GM21786 (cell line): Measurements from ENCODE around the gene PDZRN4.

Experiments used
- ATAC-seq: cut with Tn5 transposase; IDR thresholded peaks from one replicate; pipeline ENCODE4 v1.9.1; 2021; ENCODE audit not compliant: unreplicated experiment

The PDZRN4 gene

DNA sequence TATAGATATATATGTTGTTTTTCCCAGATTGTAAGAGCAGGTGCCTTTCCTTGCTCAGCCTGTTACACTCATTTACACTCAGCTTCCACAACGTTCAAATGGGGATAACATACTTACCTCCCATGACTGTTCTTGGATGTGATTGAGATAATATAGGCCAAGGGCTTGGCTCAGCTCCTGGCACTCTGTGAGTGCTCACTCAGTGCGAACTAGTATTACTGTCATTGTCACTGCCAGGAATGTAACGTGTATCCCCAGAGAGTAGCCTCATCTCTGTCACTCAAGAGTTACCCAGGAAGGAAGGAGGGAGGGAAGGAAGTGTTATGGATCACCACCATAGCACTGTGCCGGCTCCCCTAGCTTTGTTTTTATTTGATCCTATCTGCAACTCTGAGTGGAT lies 307.9 kb downstream of the PDZRN4 start:
- no peak for ATAC-seq

DNA sequence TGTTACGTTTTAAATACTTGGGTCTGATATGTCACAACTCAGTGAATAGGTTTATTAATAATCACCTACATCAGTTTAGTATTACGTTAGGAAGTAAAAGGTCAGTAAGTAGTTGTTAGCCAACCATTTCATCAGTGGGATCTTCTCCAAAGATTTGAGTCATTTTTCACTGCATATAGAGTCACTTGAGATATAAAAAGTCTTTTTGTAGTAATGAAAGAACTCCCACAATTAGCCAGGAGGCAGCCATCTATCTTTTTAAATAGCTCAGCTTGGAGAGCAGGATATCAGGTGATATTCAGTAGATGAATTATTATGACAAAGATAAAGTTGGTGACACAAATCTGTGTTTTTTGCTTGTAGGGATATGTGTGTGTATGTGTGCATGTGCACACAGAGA lies 309.3 kb downstream of the PDZRN4 start:
- no peak for ATAC-seq

DNA sequence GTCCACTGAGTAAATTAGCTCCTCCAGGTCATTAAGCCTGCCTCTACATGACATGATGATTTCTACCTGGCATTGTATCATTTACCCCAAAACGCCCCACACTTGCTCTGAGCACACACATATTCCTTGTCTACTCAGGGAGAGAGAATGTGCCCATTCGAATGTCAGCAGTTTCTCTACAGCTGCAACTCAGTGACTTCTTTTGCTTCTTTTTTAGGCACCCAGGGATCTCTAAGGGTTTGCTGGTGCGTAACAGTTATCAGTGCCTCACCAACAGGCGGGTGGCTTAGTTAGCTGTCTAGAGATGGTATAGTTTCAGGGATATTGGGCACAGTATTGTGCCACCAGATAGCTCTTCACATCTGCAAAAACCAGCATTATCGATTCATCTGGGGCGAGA lies 316.9 kb downstream of the PDZRN4 start:
- no peak for ATAC-seq

DNA sequence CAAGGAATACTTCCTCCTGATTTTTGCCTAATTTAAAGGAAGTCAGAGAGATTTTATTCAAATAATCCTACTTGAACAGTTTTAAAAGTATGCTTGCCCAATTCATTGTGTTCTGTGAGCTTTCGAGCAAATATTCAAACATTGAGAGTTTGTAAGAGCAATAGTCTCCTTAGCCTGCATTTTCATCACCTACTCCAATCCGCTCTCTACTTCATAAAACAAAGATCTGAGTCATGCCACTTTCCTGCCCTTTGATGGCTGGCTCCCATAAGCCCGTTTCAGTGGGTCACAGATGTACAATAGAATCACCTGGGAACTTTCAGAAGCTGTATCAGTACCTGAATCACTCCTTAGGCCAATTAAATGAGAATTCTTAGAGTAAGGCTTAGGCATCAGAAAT lies 319.2 kb downstream of the PDZRN4 start:
- no peak for ATAC-seq

DNA sequence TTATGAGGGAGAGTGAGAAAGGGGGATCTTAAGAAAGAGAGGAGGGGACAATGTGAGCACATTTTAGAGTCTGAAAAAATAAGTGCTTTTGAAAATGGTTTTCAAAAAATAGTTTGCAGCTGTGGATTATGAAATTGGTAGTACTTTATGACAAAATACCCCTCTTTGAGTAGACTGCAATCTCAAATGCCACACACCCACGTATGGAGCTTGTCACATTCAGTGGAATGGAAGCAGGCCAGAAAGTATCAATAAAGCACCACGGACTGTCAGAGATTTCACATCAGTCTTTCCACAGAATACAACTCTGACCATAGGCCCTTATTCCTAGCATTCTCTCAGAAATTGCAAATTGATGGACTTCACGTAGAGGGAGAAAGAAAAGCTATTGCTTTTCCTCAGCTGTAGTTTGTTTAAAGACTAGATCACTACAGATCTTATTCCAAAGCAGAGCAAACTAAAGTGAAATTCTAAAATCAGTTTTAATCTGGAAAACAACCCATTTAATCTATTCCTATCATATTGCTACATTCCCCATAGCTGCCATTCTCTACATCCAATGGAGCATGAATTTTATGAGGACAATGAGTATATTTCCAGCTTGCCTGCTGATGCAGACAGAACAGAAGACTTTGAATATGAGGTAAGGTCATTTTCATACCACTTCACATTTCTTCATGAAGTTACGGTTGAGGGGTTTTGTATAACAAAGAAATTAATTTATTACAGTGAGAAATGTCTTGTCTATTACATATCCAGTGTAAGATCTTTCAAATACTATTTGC lies 321.3 kb downstream of the PDZRN4 start:
- ATAC-seq, result no peak

DNA sequence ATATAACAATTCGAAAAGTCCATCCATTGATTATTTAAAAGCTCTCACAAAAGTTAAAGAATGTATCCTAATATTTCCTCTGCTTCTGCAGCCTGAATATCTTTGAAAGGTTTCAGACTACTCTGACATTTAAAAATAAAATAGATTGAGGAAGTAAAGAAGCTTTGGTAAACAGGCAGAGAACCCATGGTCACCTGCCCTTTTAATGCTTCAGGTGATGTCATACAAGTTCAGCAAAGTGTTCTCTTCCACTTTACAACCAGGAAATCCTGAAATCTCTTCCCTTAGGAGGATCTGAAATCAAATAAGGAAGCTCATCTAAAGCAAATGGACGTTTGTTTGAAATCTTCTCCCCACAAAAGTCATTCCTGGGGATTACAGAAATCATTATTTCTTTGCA lies 322.4 kb downstream of the PDZRN4 start:
- no peak for ATAC-seq

DNA sequence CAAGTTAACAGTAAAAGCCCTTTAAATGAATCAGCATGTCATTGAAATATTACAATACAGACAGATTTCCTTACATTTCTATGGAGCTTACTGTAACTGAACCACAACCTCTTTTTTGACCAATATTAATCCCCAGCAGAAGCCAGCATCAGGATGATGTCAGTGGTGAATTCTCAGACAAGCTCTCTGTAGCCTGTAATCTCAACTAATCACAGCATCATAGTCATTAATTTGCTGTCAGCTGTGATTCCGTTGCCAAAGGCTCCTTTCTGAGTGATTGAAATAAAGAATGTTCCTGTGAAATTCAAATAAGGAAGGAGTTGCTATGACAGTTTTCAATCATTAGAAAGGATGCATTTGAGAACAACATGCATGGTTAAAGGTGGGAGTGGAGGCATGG lies 323.1 kb downstream of the PDZRN4 start:
- ATAC-seq, result no peak

DNA sequence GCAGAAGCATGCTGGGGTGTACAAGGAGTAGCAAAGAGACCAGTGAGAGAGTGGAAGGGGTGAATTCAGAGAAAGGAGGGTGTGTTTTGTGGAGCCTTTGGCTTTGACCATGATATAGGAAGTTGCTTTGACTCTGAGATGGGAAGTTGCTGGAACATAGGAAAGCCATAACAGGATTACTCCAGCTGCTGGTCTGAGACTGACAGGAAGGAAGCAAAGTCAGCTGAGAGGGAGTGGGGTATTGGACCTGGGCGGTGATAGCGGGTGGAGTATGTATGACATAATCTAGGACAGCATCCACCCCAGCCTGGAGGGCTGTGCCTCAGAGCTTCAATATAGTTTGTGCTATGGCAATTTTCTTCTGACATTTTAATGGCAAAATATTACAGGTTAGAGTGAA lies 324.4 kb downstream of the PDZRN4 start:
- ATAC-seq, result no peak

DNA sequence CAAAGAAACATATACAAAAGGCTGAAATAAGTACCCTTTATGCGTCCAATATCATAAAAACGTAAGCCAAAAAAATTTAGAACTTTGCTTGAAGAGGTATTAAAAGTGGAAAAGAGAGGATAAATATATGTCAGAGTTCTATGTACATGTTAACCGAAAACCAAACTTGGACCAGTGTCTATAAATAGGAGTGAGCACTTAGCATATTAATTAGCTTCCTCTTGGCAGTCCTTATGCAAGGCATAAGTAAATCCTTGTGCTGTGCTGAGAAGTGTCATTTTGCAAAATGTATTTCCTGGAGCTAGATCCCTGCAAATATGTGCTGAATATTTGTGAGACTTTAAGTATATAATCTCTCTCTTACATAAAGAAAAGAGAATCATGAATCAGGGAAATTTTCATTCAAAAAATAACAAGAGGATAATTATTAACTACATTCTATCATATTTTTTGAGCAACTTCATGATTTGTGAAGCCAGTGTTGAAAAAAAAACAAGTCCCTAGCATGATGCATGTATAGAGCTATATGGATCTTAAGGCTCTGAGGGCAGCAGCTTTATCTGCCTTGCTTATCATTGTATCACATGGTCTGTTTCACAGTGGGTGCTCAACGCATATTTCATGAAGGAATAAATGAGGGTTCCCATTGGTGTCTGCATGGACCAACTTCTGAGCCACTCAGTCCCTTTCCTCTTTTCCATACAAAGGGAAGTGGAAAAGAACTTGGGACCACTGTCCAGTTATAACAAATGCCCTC lies 326.1 kb downstream of the PDZRN4 start:
- ATAC-seq, result no peak

DNA sequence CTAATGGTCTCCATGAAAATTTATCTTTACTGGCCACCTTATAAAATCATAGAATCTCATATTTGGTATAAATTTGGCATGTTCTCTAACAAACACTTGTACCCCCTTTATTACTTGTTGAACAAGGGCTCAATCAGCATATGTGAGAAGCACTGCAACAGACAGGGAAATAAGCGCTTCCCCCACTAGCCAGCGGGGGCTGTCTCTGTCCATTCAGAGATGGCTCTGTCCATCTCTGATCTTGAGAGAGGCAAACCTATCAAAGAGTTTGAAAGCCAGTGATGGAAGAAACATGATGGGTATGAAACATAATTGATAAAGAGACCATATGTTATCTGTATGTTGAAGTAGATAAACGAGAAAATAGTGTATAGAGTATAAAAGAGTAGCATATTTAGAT lies 326.8 kb downstream of the PDZRN4 start:
- ATAC-seq, result no peak

DNA sequence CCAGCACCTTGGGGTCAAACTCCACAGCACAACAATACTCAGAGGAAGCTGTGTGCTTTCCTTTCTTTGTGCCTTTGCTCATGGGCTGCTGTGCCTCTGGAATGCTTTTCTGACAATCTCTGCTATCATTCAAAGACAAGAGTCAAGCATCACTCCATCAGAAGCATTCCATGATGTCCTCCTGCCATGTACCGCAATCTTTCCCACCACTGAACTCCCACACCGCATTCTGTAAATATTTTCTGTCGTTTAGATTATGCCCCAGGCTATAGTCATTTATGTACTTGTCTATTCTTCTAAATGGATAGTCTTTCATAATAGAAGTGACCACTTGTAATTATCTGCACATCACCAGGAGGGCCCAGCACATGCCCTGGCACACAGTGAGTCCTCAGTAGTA lies 327.8 kb downstream of the PDZRN4 start:
- no peak for ATAC-seq

DNA sequence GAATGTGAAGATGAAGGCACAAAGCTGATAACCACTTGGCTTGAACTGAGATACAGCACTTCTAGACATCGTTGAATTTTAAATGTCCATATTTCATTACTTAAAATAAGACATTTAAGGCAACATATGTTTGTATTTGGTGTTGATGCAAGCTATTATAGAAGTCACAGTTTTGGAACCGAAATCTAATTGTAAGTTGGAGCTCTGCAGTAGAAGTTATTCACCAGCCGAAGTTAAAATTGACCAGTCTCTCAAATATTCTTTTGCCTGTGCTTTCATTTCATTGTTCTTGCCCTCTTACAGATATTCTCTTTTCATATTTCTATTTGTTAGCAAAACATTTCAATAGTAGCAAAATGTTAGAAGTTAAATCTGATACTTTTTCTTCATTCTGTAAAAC lies 332.7 kb downstream of the PDZRN4 start:
- no peak for ATAC-seq

DNA sequence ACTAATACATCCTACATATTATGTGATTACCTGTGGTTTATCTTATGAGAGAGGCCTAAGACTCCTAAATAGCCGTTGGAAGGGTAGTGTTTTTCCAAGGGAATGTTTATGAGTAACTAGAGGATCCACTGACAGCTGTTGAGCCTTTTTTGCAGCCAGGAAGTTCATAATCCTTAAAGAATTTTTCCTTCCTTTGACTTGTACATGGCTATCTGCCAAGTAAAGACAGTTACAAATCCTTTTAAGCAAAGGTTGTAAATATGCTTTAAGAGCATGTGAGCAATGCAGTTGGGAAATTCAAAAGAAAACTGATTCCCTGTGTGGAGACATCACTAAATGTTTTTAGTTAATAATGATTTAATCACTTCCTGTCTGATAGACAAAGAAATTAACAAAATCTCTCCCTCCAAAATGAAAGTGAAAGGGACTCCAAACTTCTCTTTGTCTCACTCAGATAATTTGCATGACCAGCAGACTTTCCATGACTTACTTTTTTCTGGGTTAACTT lies 333.8 kb downstream of the PDZRN4 start:
- peak; percentile 78 for ATAC-seq

DNA sequence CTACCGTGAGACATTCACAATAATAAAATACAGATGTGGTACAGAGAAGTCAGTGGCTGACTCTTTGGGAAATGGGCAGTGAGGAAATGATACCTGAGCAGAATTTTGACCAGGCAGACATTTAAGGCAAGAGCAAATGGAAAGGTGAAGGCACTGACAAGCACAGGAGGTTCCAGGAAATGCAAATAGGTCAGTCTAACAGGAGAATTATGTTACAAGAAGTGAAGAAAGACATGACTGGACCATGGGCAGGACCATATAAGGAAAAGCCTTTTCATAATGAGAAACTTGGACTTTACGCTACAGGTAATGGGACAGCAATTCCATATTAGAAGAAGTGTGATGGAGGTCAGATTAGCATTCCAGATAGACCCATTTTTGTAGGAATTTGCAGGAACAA lies 338.9 kb downstream of the PDZRN4 start:
- ATAC-seq, result no peak

DNA sequence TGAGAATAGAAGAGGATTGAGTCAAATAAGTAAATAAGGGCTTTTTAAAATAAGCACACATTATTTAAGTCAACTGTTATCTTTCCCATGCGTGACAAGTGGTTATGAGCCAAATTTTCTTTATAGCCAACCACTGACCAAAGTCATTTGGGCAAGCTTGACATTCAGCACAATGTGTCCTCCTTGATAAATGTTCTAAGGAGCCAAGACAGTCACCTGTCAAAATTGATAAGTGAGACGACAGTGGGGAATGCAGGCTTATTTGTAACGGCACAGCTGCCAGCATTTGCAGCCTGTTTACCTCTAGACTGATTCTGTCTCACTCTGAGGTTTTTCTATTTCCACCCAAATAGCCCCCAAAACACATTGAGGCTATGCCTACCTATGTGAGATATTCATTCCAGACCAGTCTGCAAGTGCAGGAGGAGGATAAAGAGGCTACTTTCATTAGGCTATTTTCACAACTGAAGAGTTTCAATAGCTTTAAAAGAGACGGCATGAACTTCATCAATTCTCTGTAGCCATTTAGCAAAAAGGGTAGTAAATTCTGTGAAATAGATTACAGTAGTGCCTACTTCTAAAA lies 339.5 kb downstream of the PDZRN4 start:
- ATAC-seq, result no peak

DNA sequence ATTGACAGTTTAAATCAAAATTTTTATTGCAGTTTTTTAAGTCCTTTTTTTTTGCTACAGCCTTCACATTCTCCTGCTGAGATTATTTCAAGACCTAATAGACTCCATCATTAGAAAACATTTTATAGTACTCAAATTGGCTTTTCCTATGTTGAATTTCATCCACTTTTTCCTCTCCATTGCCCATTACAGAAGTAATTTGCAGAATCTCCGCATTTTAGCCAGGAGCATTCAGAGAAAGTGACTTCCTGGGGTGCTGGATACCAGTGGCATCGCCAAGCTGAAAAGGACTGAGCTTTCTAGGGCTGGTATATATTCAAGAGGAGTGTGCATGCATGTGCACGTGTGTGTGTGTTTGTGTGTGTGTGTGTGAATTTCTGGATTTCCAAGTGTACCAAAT lies 340.8 kb downstream of the PDZRN4 start:
- no peak for ATAC-seq

DNA sequence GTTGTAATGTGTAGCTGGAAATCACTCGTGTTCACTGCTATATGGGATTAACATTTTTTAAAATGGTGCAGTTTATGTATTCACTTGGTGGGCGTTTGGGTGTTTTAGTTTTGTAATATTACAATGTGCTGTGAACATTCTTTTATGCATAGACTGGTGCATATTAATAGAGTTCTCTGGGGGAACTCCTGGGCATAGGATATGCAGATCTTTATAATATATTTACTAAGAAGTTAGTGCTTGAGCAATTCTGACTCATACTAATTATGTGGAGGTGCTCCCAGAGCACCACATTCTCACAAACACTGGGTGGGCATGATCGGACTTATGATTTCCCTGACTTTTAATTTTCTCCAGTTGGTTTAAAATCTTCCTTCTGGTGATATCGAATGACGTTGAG lies 342.3 kb downstream of the PDZRN4 start:
- ATAC-seq, result no peak

DNA sequence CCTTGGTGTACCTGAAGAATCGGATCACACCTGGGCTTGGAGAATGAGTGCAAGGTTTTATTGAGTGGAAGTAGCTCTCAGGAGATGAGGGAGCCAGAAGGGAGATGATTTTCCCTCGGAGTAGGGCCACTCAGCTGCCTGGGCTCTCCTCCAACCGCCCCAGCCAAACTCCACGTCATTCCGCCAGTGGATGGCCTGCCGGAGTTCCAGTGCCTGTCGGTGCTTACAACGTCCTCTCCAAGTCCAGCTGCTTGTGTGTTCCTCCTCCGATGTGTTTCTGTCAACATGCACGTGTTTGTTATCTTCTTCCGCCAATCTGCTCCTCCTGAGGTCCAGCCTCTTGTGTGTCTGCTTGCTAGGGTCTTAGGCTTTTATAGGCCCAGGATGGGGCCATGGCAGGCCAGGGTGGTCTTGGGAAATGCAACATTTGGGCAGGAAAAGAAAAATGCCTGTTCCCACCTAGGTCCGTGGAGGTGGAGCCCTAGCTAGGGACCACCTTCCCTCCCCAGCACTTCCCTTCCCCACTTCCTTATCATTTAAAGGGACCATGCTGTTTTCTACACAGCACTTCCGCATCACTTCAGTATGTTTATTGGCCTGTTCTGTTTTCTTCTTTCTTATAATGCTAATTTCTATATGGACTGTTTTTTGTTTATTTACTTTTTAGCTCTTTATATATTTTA lies 343.2 kb downstream of the PDZRN4 start:
- ATAC-seq, result no peak

DNA sequence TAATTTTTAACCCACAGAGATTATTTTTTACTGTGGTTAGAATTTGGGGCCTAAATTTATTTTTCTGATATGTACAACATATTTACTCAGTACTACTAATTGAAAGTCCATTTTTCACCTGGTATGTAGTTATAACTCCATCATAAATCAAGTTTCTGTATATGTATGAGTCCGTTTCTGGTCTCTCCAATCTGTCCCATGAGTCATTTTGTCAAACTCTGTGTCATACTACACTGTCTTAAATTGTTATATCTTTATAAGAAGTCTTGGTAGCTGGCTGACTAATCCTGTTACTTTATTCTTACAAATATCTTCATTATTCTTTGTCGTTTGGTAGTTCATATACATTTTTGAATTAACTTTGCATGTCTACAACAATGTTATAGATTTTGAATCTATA lies 344.0 kb downstream of the PDZRN4 start:
- ATAC-seq, result no peak

DNA sequence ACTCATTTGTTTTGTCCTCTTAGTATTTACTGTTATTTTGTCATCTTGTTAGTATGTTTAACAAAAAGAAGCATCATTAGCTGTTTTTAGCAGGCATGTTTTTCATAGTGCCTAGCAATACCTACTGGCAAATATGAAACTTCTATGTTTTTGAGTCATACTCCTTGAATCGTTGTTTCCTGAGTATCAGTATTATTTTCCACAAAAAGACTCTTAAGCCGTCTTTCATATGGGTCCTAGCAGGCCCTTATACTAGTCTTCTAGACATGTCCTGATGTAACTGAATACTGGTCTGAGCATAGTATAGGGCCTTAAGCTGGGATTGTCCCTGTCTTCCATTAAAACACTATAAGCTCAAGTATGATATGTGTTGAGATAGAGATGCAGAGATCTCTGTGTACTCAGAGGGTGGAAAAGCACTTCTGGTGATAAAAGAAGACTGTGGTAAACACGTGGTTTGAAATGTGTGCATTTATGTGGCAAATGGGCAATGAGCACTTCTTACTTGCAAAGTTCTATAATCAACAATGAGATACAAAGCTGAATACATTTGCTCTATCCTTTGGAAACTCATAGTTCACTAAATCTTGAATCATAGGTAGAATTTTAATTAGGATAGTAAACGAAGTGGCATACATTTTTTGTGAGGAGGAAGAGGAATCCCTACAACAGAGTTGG lies 348.8 kb downstream of the PDZRN4 start:
- ATAC-seq, result no peak

DNA sequence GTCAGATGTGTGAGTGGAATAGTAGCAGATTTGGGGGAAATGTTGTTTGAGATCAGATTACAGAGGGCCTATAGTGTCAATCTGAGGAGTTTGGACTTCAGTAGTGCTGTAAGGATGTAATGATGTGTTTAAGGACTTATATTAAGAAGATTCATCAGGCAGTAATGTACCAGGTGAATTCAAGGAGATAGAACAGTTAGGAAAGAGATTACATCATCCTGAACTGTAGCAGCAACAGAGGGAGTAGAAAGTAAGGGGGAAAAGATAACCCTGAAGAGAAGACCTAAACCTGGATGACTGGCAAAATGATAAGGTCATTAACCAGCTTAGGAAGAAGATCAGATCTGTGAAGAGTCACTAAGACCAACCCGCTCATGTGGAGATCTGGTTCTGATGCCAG lies 349.4 kb downstream of the PDZRN4 start:
- no peak for ATAC-seq
